Activated CD8-positive, alpha-beta memory T cell treated with anti-CD3 and anti-CD28 coated beads, Interleukin-2, amount 50 U/mL, for 1 hour (primary cell): Measurements from ENCODE around the gene TFPI2.
"Not testable (repeated sequence)": the region's sequence is repeated elsewhere in the genome, so short reads cannot be mapped to it uniquely, and the experiment has no call there.

Experiments
- DNase-seq: peaks from one replicate; pipeline ENCODE4 v3.0.0-alpha.2; 2020; ENCODE audit errors: extremely low read depth

The TFPI2 gene

GRCh38 chr7:93890464-93891068 is at the start of gene TFPI2:
Gene TFPI2 (minus strand): TSS chr7:93890753. CDS start chr7:93890678, 75 bp downstream.
- no peak for DNase-seq

DNA sequence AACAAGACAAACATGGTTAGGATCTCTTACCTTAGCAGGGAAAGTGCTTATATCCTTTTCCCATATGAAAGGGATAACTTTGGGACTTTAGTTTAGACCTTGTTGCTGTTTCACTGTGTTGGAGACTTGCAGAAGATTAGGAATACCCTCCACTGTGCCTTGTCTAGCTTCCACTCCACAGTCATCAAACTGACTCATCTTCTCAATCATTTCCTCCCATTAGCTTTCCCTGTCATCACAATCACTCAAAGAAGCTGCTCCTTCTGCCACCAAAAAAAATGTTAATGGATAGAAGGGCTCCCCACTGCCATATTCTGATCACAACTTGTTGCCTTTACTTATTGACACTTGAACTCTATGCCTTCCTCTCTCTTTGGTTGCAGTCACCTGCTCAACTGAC is 47.7 kb upstream of the TFPI2 start:
- DNase-seq: no peak

GRCh38 chr7:93937818-93938217 is 47.3 kb upstream of the TFPI2 start:
- no peak for DNase-seq

GRCh38 chr7:93935102-93935501 is 44.5 kb upstream of the TFPI2 start:
- no peak for DNase-seq

GRCh38 chr7:93933156-93933555 is 42.6 kb upstream of the TFPI2 start:
- no peak for DNase-seq

GRCh38 chr7:93931655-93932054 is 41.1 kb upstream of the TFPI2 start:
- DNase-seq: no peak

GRCh38 chr7:93927585-93927984 is 37.0 kb upstream of the TFPI2 start:
- DNase-seq: no peak

DNA sequence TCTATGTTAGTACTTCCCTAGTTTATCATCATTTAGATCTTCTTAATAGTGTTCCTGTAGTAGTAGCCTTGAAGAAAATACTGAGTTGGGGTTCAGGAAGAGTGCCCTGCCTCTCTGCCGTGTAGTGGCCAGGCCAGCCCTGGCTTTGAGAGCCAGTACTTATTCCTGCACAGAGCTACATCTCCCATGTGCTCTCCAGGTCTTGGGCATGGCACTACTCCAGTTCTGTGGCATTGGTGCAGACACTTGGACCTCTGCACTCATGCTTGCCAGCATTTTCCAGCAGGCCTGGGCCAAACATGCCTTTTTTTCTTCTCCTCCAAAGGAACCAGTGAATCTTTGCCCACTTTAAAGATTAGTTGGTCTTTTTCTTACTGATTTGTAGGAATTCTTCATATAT is 36.2 kb upstream of the TFPI2 start:
- no peak for DNase-seq

- no peak for DNase-seq
Measured at GRCh38 chr7:93923942-93924341, 33.4 kb upstream of the TFPI2 start.

DNA sequence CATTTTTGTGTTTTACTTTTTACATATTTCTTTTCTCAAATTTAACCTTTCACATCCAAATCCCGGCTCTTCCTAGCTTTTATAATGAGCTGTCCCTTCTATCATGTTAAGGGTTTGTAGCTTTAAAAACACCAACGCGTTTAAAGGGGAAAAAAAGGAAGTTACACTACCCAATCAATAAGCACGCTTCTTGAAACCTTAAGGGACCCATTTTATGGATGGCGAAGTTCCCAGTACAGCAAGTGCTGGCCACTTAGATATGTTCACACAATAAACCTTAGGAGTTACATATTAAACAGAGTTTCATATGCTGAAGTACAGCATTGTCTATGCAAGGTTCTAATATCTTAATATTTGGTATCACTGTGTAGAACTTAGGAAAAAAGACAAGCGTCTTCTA is 32.7 kb upstream of the TFPI2 start:
- DNase-seq: no peak

DNA sequence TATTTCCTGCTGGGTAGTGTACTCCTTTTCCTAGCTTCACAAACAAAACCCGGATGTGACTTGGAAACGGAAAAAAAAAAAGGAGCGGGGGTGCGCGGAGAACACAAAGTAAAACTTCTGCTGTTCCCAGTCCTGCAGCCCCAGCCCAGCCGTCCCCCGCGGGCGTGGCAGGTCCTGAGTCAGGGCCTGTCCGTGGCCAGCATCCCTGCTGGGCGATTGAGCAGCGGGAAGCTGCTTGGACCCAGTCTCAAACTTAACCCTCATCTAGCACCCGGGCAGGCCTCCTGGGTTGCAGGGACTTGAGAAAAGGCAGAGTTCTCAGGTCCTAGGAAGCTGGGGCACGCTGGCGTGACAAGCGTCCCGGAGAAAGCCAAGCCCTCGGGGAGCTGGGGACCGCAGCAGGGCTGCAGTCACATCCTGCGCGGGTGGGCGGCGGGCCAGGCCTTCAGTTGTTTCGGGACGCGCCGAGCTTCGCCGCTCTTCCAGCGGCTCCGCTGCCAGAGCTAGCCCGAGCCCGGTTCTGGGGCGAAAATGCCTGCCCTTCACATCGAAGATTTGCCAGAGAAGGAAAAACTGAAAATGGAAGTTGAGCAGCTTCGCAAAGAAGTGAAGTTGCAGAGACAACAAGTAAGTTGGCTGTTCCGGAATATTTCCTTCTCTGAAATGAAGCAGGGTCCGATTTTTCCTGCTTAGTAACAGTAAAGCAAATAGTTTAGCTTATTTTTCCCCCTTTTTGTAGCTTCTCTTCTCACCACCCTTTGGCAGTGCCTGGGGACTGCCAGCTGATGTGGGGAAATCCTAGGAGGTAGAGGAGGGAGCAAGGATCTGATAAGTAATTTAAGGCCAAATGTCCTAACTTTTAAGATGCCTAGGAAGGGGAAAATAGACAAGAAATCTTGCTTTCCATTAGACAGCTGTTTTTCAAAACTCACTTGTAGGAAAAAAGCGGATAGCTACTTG is 31.3 kb upstream of the TFPI2 start, which contains the start of gene GNG11:
TSS of gene GNG11 (plus strand) at position 129 of the 960 bp plus-strand sequence. CDS start at position 532, 403 bp downstream.
- no peak for DNase-seq

DNA sequence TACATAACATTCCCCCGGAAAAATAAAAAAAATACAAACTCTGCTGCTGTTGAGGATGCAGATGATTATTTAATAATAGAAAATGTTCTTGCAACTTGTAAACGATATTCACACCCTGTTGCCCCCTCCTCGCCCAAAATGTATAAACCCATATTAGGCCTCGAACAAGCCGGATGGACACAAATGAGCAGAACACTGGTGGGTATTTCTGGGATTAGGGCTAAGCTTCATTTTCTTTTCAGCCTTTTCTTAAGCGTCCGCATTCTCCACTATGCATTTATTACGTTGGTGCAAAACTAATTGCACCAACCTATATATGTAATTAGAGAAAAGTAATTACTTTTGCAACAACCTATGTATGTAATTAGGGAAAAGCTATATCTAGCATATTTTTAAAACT is 30.6 kb upstream of the TFPI2 start:
- no peak for DNase-seq

- DNase-seq: no peak
Measured at GRCh38 chr7:93920496-93921182, 30.1 kb upstream of the TFPI2 start.

DNA sequence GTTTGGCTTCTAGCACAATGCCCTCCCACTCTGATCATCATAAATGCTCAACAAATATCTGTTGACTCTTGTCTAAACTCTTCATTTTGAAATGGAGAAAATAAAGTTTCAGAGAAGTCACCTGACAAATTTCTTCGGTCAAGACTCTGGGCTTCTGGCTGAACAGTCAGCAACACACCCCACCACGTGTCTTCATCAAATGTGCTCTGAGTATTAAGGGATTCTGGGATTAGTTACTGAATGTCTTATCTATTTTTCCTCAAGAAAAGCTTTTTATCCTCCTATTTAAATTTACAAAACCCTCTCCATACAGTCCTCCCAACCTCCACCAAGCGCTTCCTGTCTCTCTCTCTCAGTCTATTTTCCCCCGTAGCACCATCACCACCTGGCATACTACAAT is 25.8 kb upstream of the TFPI2 start:
- not testable (repeated sequence) for DNase-seq

DNA sequence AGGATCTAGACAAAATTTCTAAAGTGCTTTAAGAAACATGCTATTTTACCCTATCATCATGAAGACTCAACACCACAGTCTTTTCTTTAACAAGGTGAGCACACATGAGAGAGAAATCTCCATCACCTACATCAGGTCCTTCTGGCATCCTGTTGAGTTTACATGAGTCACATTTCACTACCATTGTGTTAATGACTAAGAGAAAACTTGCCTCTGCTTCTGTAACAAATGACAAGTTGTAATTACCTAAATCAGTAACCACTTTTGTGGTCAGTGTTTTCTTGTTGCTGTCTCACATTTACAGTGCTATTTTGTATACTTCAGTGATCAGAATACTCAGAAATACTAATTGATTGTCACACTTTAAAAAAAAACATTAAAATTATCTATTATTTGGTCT is 25.3 kb upstream of the TFPI2 start:
- not testable (repeated sequence) for DNase-seq

GRCh38 chr7:93915206-93915842 is 24.8 kb upstream of the TFPI2 start:
- not testable (repeated sequence) for DNase-seq

- no peak for DNase-seq
Measured at GRCh38 chr7:93914581-93915066, 24.1 kb upstream of the TFPI2 start.

DNA sequence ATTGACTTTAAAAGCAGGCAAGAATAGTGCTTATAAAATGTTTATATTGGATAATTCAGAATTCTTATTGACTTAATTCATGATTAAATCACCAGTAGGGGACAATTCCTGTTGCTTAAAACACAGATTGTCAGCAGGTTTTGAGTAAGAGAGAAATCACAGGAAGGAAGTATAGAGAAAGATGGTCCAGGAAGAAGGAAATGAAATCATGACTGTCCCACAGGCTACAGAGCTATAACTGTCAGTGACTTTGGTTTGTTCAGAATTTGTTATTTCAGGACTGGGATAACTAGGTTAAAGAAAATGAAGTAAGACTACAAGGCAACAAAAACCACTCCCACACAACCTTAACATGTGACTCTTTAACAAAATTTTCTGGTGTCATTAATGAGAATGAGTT is 22.6 kb upstream of the TFPI2 start:
- DNase-seq: no peak

DNA sequence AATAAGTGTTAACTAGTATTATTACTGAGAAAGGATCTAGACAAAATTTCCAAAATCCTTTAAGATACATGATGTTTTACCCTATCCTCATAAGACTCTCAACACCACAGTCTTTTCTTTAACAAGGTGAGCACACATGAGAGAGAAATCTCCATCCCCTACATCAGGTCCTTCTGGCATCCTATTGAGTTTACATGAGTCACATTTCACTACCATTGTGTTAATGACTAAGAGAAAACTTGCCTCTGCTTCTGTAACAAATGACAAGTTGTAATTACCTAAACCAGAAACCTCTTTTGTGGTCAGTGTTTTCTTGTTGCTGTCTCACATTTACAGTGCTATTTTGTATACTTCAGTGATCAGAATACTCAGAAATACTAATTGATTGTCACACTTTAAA is 21.1 kb upstream of the TFPI2 start:
- DNase-seq: not testable (repeated sequence)

DNA sequence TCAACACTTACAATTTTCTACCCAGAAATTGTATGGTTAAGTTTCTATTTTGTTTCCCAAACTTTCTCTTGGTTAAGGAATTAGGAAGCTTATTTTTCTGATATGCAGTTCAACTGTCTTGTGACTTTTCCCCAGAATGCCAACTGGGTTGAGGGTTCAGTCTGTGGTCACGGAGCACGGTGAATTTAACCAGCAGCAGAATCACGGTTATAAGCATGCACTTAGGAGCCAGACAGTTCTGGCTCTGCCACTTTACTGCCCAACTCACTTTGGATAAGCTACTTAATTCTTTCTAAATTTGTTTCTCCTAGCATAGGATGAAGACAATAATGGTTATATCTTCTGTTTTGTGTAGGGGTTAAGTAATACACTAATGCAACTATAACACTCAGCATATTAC is 20.7 kb upstream of the TFPI2 start:
- not testable (repeated sequence) for DNase-seq

DNA sequence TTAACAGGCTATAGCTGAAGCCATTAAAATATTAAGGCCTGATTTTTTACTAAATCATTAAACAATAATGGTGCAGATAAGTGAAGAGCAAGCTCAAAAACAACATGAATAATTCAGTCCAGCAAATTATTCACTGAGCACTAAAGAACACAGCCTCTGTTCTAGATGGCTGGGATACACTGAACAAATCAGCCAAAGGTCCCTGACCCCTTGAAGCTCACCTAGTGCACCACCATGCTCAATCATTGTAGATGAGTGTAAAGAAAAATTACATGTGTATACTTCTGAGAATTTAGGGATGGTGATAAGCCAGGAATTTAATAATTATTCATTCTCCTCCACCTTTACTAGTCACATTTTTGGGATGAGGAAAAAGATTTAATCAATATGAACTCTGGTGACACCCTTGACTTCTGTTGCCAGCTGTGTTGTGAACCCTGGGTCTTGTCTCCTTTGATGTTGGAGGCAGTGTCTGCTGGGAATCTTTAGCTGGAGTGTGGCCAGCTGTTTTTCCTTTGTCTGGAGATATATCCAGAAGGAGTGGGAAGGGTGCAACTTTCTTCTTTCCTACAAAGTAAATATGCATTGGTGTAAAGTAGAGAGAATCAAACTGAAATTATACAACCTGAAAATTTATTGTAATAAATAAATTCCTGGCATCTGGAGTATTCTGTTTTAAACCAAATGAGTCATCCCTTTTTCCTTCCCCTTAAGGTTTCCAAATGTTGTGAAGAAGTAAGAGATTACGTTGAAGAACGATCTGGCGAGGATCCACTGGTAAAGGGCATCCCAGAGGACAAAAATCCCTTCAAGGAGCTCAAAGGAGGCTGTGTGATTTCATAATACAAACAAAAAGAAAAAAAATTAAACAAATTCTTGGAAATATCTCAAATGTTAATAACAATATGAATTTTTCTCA is 19.8 kb upstream of the TFPI2 start:
- DNase-seq: no peak
